OCI-LY7 (cell line): Measurements from ENCODE around the gene DRGX. TPM values are rescaled to one million over a fixed set of nuclear protein-coding genes. Genes with fewer than 3 reads are reported as not detected.

Experiments used
- BruUV-seq: library from RNA; stranded (reverse); fragments of 400-500 nt; replicated peaks from 2 replicates; lab custom pipeline; 2021; lab: Mats Ljungman, UMichigan
- CTCF ChIA-PET: fragments of 300-600 bp; sonication (Branson Sonifier 250); formaldehyde crosslinking; loops from one replicate; lab custom pipeline; 2022; ENCODE audit warnings: antibody characterized with exemption; ENCODE audit not compliant: unreplicated experiment; lab: Charles Lee
- POLR2A ChIA-PET: fragments of 300-600 bp; sonication (Branson Sonifier 250); formaldehyde crosslinking; loops from one replicate; lab custom pipeline; 2022; ENCODE audit warnings: antibody characterized with exemption; lab: Charles Lee
- DNase-seq: peaks from one replicate; pipeline ENCODE4 v3.0.0-alpha.2; 2015; ENCODE audit warnings: low spot score
- H2AFZ ChIP-seq: fragments of 200-600 bp; sonication (generic), shearing (Covaris generic); 2 replicates; pipeline ENCODE4 v1.6.1; 2014; ENCODE audit warnings: mild to moderate bottlenecking, antibody characterized with exemption, low read length, moderate library complexity
- H3K27ac ChIP-seq: fragments of 200-600 bp; sonication (generic); 2 replicates; pipeline ENCODE4 v1.5.1; 2014; ENCODE audit warnings: mixed run types, low read depth, mild to moderate bottlenecking, moderate library complexity, low read length, inconsistent platforms; ENCODE audit not compliant: poor library complexity, severe bottlenecking
- H3K36me3 ChIP-seq: fragments of 200-600 bp; sonication (generic); 2 replicates; pipeline ENCODE4 v1.6.1; 2014; ENCODE audit warnings: mild to moderate bottlenecking, antibody characterized with exemption, low read length, moderate library complexity, mixed read lengths; ENCODE audit not compliant: insufficient read depth
- H3K4me1 ChIP-seq: fragments of 200-600 bp; sonication (generic); 2 replicates; pipeline ENCODE4 v1.5.1; 2014; ENCODE audit warnings: mild to moderate bottlenecking, low read length; ENCODE audit not compliant: insufficient read depth, poor library complexity, severe bottlenecking
- H3K4me2 ChIP-seq: fragments of 200-600 bp; sonication (generic); 2 replicates; pipeline ENCODE4 v1.6.1; 2014; ENCODE audit warnings: mild to moderate bottlenecking, low read length
- H3K4me3 ChIP-seq: fragments of 200-600 bp; sonication (generic); 2 replicates; pipeline ENCODE4 v1.5.1; 2014; ENCODE audit warnings: mild to moderate bottlenecking, low read depth, low read length; ENCODE audit not compliant: poor library complexity, severe bottlenecking
- H3K79me2 ChIP-seq: fragments of 200-600 bp; sonication (generic); 2 replicates; pipeline ENCODE4 v1.6.1; 2016; ENCODE audit warnings: low read depth, mild to moderate bottlenecking, low read length, moderate library complexity, mixed read lengths; ENCODE audit not compliant: insufficient read depth
- H3K9me2 ChIP-seq: fragments of 200-600 bp; sonication (generic); 2 replicates; pipeline ENCODE4 v1.6.1; 2016; ENCODE audit warnings: mild to moderate bottlenecking, low read length, mixed read lengths; ENCODE audit not compliant: insufficient read depth
- H3K9me3 ChIP-seq: fragments of 200-600 bp; sonication (generic); 2 replicates; pipeline ENCODE4 v1.6.1; 2014; ENCODE audit warnings: mild to moderate bottlenecking, mixed run types, low read length, mixed read lengths
- H4K20me1 ChIP-seq: fragments of 200-600 bp; sonication (generic); 2 replicates; pipeline ENCODE4 v1.6.1; 2014; ENCODE audit warnings: mild to moderate bottlenecking, antibody characterized with exemption, low read length, moderate library complexity, mixed read lengths; ENCODE audit not compliant: insufficient read depth
- CTCF ChIP-seq: fragments of 200-600 bp; sonication (generic); conservative IDR thresholded peaks from 2 replicates; pipeline ENCODE4 v1.5.1; 2014; ENCODE audit warnings: mild to moderate bottlenecking, antibody characterized with exemption, low read length, moderate library complexity, mixed read lengths
- EZH2phosphoT487 ChIP-seq: fragments of 200-600 bp; sonication (generic); IDR thresholded peaks from 2 replicates; pipeline ENCODE4 v1.6.1; 2018; ENCODE audit warnings: low read depth, borderline replicate concordance, mild to moderate bottlenecking, mixed run types, antibody characterized with exemption, low read length, moderate library complexity, mixed read lengths
- intact Hi-C: fragments of 100-400 bp; cut with micrococcal nuclease; formaldehyde crosslinking; loops from one replicate; pipeline ENCODE4 v1.10.0; 2022; ENCODE audit not compliant: unreplicated experiment
- total RNA-seq, 2 experiments: library from RNA; depleted of rRNA in 1 of 2; stranded (reverse); fragments of >200 nt in 1 of 2; shearing (Covaris generic) in 1 of 2; gene quantifications; 2 replicates each; pipeline ENCODE4 v1.2.3, GENCODE V29; 2014 to 2022

DRGX gene
- total RNA-seq, 2 experiments from 2014 or later = not detected

- H2AFZ ChIP-seq = no peak overlapping the region
- no peaks in the 10 kb centered on the region for H3K4me1 ChIP-seq
- no TSS peak for BruUV-seq
- H3K9me3 ChIP-seq = no peaks in the 10 kb centered on the region
- TF ChIP-seq EZH2phosphoT487 (no peak), CTCF (no peak)
- no peaks in the 10 kb centered on the region for H3K36me3 ChIP-seq
- intact Hi-C loops = no loop called here
- H4K20me1 ChIP-seq = no peaks in the 10 kb centered on the region
- no peak overlapping the region for H3K27ac ChIP-seq
- ChIA-PET POLR2A (no interaction called here), CTCF (no interaction called here)
- H3K4me2 ChIP-seq = no peak overlapping the region
- H3K9me2 ChIP-seq = no peaks in the 10 kb centered on the region
- no peak overlapping the region for H3K4me3 ChIP-seq
- H3K79me2 ChIP-seq = no peaks in the 10 kb centered on the region
- no peak for DNase-seq
These were observed 63.6 kb downstream of the DRGX start for GRCh38 chr10:49332333-49332732.

DNA sequence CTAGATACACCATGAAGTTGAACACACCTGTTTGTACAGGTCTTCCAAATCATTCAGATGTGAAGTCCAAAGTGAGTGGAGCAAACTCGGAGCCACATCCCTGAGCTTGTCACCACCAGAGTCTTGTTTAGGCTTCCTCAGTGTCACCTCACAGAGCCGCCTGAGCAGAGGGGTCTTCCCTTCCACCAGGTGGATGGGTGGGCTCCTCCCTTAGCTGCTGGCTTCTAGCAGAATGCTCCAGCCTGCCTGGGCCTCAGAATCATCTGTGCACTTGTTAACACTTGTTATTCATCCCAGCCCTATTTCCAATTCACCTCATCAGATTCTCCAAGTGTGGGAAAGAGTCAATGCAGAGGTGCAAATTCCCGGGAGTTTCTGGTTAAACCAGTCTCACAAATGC lies 64.5 kb downstream of the DRGX start:
- no peaks in the 10 kb centered on the region for H3K79me2 ChIP-seq
- no peaks in the 10 kb centered on the region for H3K4me1 ChIP-seq
- DNase-seq = no peak
- no peaks in the 10 kb centered on the region for H3K36me3 ChIP-seq
- no peaks in the 10 kb centered on the region for H3K9me2 ChIP-seq
- no TSS peak for BruUV-seq
- no peak overlapping the region for H3K4me2 ChIP-seq
- TF ChIP-seq CTCF (no peak), EZH2phosphoT487 (no peak)
- POLR2A ChIA-PET = no interaction called here
- H3K27ac ChIP-seq = no peak overlapping the region
- no peaks in the 10 kb centered on the region for H3K9me3 ChIP-seq
- no peak overlapping the region for H3K4me3 ChIP-seq
- CTCF ChIA-PET = no interaction called here
- intact Hi-C loops = no loop called here
- H2AFZ ChIP-seq = no peak overlapping the region
- no peaks in the 10 kb centered on the region for H4K20me1 ChIP-seq

- ChIA-PET CTCF (no interaction called here), POLR2A (no interaction called here)
- H3K4me3 ChIP-seq = no peak overlapping the region
- H3K79me2 ChIP-seq = no peaks in the 10 kb centered on the region
- DNase-seq = no peak
- no peaks in the 10 kb centered on the region for H4K20me1 ChIP-seq
- H3K4me1 ChIP-seq = no peaks in the 10 kb centered on the region
- H3K36me3 ChIP-seq = no peaks in the 10 kb centered on the region
- H2AFZ ChIP-seq = no peak overlapping the region
- intact Hi-C loops = no loop called here
- no peak overlapping the region for H3K4me2 ChIP-seq
- no TSS peak for BruUV-seq
- no peak overlapping the region for H3K27ac ChIP-seq
- no peaks in the 10 kb centered on the region for H3K9me3 ChIP-seq
- no peak for TF ChIP-seq EZH2phosphoT487
- no peak for TF ChIP-seq CTCF
- no peaks in the 10 kb centered on the region for H3K9me2 ChIP-seq
These were observed 65.7 kb downstream of the DRGX start for GRCh38 chr10:49330127-49330665.
